Measurements from ENCODE around the gene DGUOK.

The DGUOK gene

DNA sequence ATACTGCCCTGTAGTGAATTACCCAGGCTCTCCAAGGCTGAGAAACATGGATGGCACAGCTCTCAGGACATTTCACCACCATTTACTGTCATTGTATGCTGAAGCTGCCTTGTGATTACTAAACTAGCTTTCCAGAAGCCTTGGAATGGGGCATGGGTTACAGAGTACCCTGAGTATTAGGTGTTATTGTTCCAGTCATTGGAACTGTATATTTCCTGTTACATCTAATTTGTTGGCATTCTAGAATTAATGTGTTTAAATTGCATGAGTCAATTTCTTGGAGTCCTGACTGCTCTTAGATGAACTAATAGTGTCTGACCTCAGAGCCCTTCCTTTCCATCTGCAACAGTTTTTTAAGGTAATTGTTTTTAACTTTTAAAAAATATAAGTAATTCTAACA, 9.0 kb downstream of the DGUOK start:
- H2BK12ac ChIP-seq (ENCODE audit: low read length) = no peak overlapping the region
- no peak overlapping the region for H3K4me2 ChIP-seq (ENCODE audit: insufficient read depth, low read length, poor library complexity, severe bottlenecking)
- H2AK5ac ChIP-seq (ENCODE audit: low read depth, low read length) = no peak overlapping the region
- H3K36me3 ChIP-seq (replicated peaks in 1 of 2; ENCODE audit: control insufficient read depth in 2 of 2, insufficient read depth in 2 of 2, low read length in 2 of 2) = peaks cover 10 to 93% of the 10 kb centered on the region in 2 donors
- H3K4me1 ChIP-seq (ENCODE audit: control insufficient read depth in 2 of 2, insufficient read depth in 1 of 2, low read depth in 1 of 2, low read length in 2 of 2) = peaks cover 0 to under 1% of the 10 kb centered on the region in 2 donors
- no peaks in the 10 kb centered on the region for H3K9me3 ChIP-seq (replicated peaks in 1 of 2; ENCODE audit: control insufficient read depth in 2 of 2, insufficient read depth in 1 of 2, low read depth in 1 of 2, low read length in 2 of 2)
- no peak overlapping the region for H3K4ac ChIP-seq (ENCODE audit: low read length)
- H3K18ac ChIP-seq (ENCODE audit: low read length) = no peak overlapping the region
- no peak for DNase-seq (ENCODE audit: low spot score)
- H3K23ac ChIP-seq (ENCODE audit: low read depth, low read length, poor library complexity) = no peak overlapping the region
- H2BK5ac ChIP-seq (ENCODE audit: low read length) = no peak overlapping the region
- H2BK120ac ChIP-seq (ENCODE audit: low read depth, low read length) = no peak overlapping the region
- no peak overlapping the region for H2BK15ac ChIP-seq (ENCODE audit: low read length)
- no peak overlapping the region for H4K91ac ChIP-seq (ENCODE audit: low read depth, low read length, poor library complexity)
- no peak overlapping the region for H3K9ac ChIP-seq (ENCODE audit: low read depth, low read length, poor library complexity)
- H2AFZ ChIP-seq (ENCODE audit: low read length) = no peak overlapping the region
- no peaks in the 10 kb centered on the region for H3K27me3 ChIP-seq (ENCODE audit: control insufficient read depth in 3 of 3, insufficient read depth in 3 of 3, low read depth in 1 of 3, low read length in 3 of 3)
- no peak overlapping the region for H3K27ac ChIP-seq (replicated peaks; ENCODE audit: low read length)
- no peaks in the 10 kb centered on the region for H3K79me1 ChIP-seq (ENCODE audit: low read depth, low read length)
- H3K14ac ChIP-seq (ENCODE audit: low read length) = no peak overlapping the region
- no peak overlapping the region for H3K4me3 ChIP-seq (ENCODE audit: low read length in 2 of 2)
- H4K8ac ChIP-seq (ENCODE audit: low read depth, low read length) = no peak overlapping the region

GRCh38 chr2:73937103-73937885, 10.6 kb downstream of the DGUOK start:
- no peak overlapping the region for H3K27ac ChIP-seq (replicated peaks; ENCODE audit: low read length)
- no peak overlapping the region for H3K23ac ChIP-seq (ENCODE audit: low read depth, low read length, poor library complexity)
- no peak overlapping the region for H2BK12ac ChIP-seq (ENCODE audit: low read length)
- DNase-seq (ENCODE audit: low spot score) = no peak
- no peak overlapping the region for H3K14ac ChIP-seq (ENCODE audit: low read length)
- H3K79me1 ChIP-seq (ENCODE audit: low read depth, low read length) = no peaks in the 10 kb centered on the region
- WGBS, 2 donors (ENCODE audit: extremely low coverage in 2 of 2, insufficient read length in 2 of 2, insufficient replicate concordance in 1 of 2) = no CpG with 5 or more reads among the region's 4 CpGs
- peaks cover 0 to 3% of the 10 kb centered on the region in 2 donors for H3K4me1 ChIP-seq (ENCODE audit: control insufficient read depth in 2 of 2, insufficient read depth in 1 of 2, low read depth in 1 of 2, low read length in 2 of 2)
- no peak overlapping the region for H4K8ac ChIP-seq (ENCODE audit: low read depth, low read length)
- no peaks in the 10 kb centered on the region for H3K9me3 ChIP-seq (replicated peaks in 1 of 2; ENCODE audit: control insufficient read depth in 2 of 2, insufficient read depth in 1 of 2, low read depth in 1 of 2, low read length in 2 of 2)
- H3K4me3 ChIP-seq (ENCODE audit: low read length in 2 of 2) = no peak overlapping the region
- H3K9ac ChIP-seq (ENCODE audit: low read depth, low read length, poor library complexity) = no peak overlapping the region
- no peak overlapping the region for H4K91ac ChIP-seq (ENCODE audit: low read depth, low read length, poor library complexity)
- no peak overlapping the region for H3K4me2 ChIP-seq (ENCODE audit: insufficient read depth, low read length, poor library complexity, severe bottlenecking)
- H2AK5ac ChIP-seq (ENCODE audit: low read depth, low read length) = no peak overlapping the region
- no peak overlapping the region for H2AFZ ChIP-seq (ENCODE audit: low read length)
- peaks cover 9 to 98% of the 10 kb centered on the region in 2 donors for H3K36me3 ChIP-seq (replicated peaks in 1 of 2; ENCODE audit: control insufficient read depth in 2 of 2, insufficient read depth in 2 of 2, low read length in 2 of 2)
- H2BK5ac ChIP-seq (ENCODE audit: low read length) = no peak overlapping the region
- no peak overlapping the region for H2BK15ac ChIP-seq (ENCODE audit: low read length)
- H3K4ac ChIP-seq (ENCODE audit: low read length) = no peak overlapping the region
- no peak overlapping the region for H2BK120ac ChIP-seq (ENCODE audit: low read depth, low read length)
- H3K18ac ChIP-seq (ENCODE audit: low read length) = no peak overlapping the region
- H3K27me3 ChIP-seq (ENCODE audit: control insufficient read depth in 3 of 3, insufficient read depth in 3 of 3, low read depth in 1 of 3, low read length in 3 of 3) = no peaks in the 10 kb centered on the region

DNA sequence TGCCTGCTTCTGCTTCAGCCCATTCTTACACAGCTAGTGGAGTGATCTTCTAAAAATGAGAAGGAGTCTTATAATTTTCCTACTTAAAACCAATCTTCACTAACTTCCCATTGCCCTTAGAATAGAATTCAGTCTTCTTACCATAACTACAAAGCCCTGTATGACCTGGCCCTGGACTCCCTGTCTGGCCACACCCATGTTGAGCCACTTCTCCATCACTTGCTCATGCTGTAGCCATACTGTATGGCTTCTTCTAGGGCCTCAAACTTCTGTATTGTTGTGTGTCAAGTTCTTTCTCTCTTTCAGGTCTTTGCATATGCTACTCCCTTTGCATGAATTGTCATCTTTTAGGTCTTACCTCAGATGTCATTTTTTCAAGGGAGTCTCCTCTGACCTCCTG, 11.2 kb downstream of the DGUOK start:
- Histone ChIP-seq H3K4me2 (ENCODE audit: insufficient read depth, low read length, poor library complexity, severe bottlenecking) (no peak overlapping the region), H2AFZ (ENCODE audit: low read length) (no peak overlapping the region), H3K9me3 (replicated peaks in 1 of 2; ENCODE audit: control insufficient read depth in 2 of 2, insufficient read depth in 1 of 2, low read depth in 1 of 2, low read length in 2 of 2) (no peaks in the 10 kb centered on the region), H4K91ac (ENCODE audit: low read depth, low read length, poor library complexity) (no peak overlapping the region), H3K36me3 (replicated peaks in 1 of 2; ENCODE audit: control insufficient read depth in 2 of 2, insufficient read depth in 2 of 2, low read length in 2 of 2) (peaks cover 7 to 98% of the 10 kb centered on the region in 2 donors), H3K79me1 (ENCODE audit: low read depth, low read length) (no peaks in the 10 kb centered on the region), H2BK5ac (ENCODE audit: low read length) (no peak overlapping the region), H2BK12ac (ENCODE audit: low read length) (no peak overlapping the region), H3K27ac (replicated peaks; ENCODE audit: low read length) (no peak overlapping the region), H3K4me1 (ENCODE audit: control insufficient read depth in 2 of 2, insufficient read depth in 1 of 2, low read depth in 1 of 2, low read length in 2 of 2) (peaks cover 0 to 3% of the 10 kb centered on the region in 2 donors), H3K18ac (ENCODE audit: low read length) (no peak overlapping the region), H3K9ac (ENCODE audit: low read depth, low read length, poor library complexity) (no peak overlapping the region), H3K14ac (ENCODE audit: low read length) (no peak overlapping the region), H2AK5ac (ENCODE audit: low read depth, low read length) (no peak overlapping the region), H4K8ac (ENCODE audit: low read depth, low read length) (no peak overlapping the region), H3K4me3 (ENCODE audit: low read length in 2 of 2) (no peak overlapping the region), H2BK120ac (ENCODE audit: low read depth, low read length) (no peak overlapping the region), H3K27me3 (ENCODE audit: control insufficient read depth in 3 of 3, insufficient read depth in 3 of 3, low read depth in 1 of 3, low read length in 3 of 3) (no peaks in the 10 kb centered on the region), H3K4ac (ENCODE audit: low read length) (no peak overlapping the region), H3K23ac (ENCODE audit: low read depth, low read length, poor library complexity) (no peak overlapping the region), H2BK15ac (ENCODE audit: low read length) (no peak overlapping the region)
- DNase-seq (ENCODE audit: low spot score) = no peak

- H3K4me1 ChIP-seq (ENCODE audit: control insufficient read depth in 2 of 2, insufficient read depth in 1 of 2, low read depth in 1 of 2, low read length in 2 of 2) = peaks cover 0 to 3% of the 10 kb centered on the region in 2 donors
- H2AFZ ChIP-seq (ENCODE audit: low read length) = no peak overlapping the region
- no peaks in the 10 kb centered on the region for H3K9me3 ChIP-seq (replicated peaks in 1 of 2; ENCODE audit: control insufficient read depth in 2 of 2, insufficient read depth in 1 of 2, low read depth in 1 of 2, low read length in 2 of 2)
- no CpG with 5 or more reads among the region's 5 CpGs for WGBS, 2 donors (ENCODE audit: extremely low coverage in 2 of 2, insufficient read length in 2 of 2, insufficient replicate concordance in 1 of 2)
- H2BK12ac ChIP-seq (ENCODE audit: low read length) = no peak overlapping the region
- H3K14ac ChIP-seq (ENCODE audit: low read length) = no peak overlapping the region
- no peaks in the 10 kb centered on the region for H3K79me1 ChIP-seq (ENCODE audit: low read depth, low read length)
- H3K4me3 ChIP-seq (ENCODE audit: low read length in 2 of 2) = no peak overlapping the region
- H2BK5ac ChIP-seq (ENCODE audit: low read length) = no peak overlapping the region
- no peaks in the 10 kb centered on the region for H3K27me3 ChIP-seq (ENCODE audit: control insufficient read depth in 3 of 3, insufficient read depth in 3 of 3, low read depth in 1 of 3, low read length in 3 of 3)
- no peak overlapping the region for H3K4ac ChIP-seq (ENCODE audit: low read length)
- no peak overlapping the region for H3K9ac ChIP-seq (ENCODE audit: low read depth, low read length, poor library complexity)
- H2BK15ac ChIP-seq (ENCODE audit: low read length) = no peak overlapping the region
- H3K23ac ChIP-seq (ENCODE audit: low read depth, low read length, poor library complexity) = no peak overlapping the region
- H2AK5ac ChIP-seq (ENCODE audit: low read depth, low read length) = no peak overlapping the region
- peaks cover 5 to 98% of the 10 kb centered on the region in 2 donors for H3K36me3 ChIP-seq (replicated peaks in 1 of 2; ENCODE audit: control insufficient read depth in 2 of 2, insufficient read depth in 2 of 2, low read length in 2 of 2)
- no peak overlapping the region for H3K27ac ChIP-seq (replicated peaks; ENCODE audit: low read length)
- H4K91ac ChIP-seq (ENCODE audit: low read depth, low read length, poor library complexity) = no peak overlapping the region
- no peak overlapping the region for H4K8ac ChIP-seq (ENCODE audit: low read depth, low read length)
- no peak for DNase-seq (ENCODE audit: low spot score)
- H2BK120ac ChIP-seq (ENCODE audit: low read depth, low read length) = no peak overlapping the region
- H3K18ac ChIP-seq (ENCODE audit: low read length) = no peak overlapping the region
- H3K4me2 ChIP-seq (ENCODE audit: insufficient read depth, low read length, poor library complexity, severe bottlenecking) = no peak overlapping the region
Measured at GRCh38 chr2:73938718-73939352, 12.2 kb downstream of the DGUOK start.
